NCI-H748 (cell line): ENCODE results near the gene TNFRSF18.

Source experiments
- DNase-seq: peaks from one replicate; lab custom pipeline; 2025; ENCODE audit not compliant: unreplicated experiment; lab: John Stamatoyannopoulos, UW

Gene TNFRSF18

DNA sequence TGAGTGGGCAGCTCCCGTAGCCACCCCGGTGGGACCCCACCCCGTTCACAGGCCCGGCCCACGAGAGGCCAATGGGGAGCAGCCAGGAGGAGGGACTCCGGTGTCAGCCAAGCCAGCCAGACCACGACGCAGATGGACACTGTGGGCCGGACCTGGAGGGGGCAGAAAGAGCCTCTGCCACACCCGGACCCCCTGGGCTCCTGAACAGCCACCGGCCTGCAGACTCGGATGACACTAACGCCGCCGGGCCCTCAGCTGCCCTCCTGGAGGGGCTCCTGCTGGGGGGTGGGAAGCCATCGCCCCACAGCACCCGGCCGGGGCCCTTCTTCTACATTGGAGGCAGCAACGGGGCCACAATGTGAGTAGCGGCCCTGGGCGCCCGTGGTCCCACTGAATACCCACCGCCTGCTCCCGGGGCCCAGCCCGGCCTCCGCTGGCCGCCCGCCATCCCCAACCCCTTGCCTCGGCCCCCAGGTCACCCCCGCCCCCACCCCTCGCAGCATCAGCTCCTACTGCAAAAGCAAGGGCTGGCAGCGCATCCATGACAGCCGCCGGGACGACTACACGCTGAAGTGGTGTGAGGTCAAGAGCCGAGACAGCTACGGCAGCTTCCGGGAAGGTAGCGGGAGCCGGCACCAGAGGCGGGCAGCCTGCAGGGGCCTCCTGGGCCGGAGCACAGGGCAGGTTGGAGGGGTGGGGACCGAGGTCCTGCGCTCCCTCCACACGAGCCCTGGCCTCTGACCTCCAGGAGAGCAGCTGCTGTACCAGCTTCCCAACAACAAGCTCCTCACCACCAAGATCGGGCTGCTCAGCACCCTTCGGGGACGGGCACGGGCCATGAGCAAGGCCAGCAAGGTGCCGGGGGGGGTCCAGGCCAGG, 26.2 kb downstream of the TNFRSF18 start:
- no peak for DNase-seq

GRCh38 chr1:1179346-1179982, 26.9 kb downstream of the TNFRSF18 start:
- no peak for DNase-seq

GRCh38 chr1:1178794-1179331, 27.5 kb downstream of the TNFRSF18 start:
- DNase-seq: no peak

GRCh38 chr1:1177452-1178206, 28.8 kb downstream of the TNFRSF18 start:
- DNase-seq: no peak

DNA sequence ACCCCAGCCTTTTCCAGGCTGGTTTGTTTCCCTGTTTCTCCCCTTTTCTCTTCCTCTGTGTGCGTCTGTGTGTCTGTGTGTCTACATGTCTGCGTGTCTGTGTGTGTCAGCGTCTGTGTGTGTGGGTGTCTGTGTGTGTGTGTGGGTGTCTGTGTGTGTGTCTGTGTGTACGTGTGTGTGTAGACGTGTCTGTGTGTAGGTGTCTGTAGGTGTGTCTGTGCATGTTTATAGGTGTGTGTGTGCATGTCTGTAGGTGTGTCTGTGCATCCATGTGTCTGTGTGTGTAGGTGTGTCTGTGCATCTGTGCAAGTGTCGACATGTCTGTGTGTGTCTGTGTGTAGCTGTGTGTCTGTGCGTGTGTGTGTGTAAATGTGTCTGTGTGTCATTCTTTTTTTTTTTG, 29.5 kb downstream of the TNFRSF18 start:
- no peak for DNase-seq

DNA sequence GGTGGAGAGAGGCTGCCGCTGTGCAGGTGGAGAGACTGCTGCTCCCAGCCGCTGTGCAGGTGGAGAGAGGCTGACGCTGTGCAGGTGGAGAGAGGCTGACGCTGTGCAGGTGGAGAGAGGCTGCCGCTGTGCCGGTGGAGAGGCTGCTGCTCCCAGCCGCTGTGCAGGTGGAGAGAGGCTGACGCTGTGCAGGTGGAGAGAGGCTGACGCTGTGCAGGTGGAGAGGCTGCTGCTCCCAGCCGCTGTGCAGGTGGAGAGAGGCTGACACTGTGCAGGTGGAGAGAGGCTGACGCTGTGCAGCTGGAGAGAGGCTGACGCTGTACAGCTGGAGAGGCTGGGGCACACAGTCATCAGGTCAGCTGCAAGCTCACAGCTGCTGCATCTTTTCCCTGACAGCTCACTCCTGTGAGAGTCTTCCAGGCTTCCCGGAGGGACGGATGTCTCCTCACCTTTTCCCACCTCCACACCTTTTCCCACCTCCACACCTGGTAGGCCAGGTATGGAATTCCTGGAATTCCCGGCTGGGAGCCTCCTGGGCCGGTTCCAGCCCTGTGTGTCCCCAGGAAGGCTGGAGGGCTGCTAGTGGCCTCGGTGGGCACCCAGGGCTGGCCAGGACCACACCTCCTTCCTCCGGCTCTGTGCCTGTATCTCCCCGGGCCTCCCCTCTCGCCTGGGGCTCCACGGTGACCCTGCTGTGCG, 30.2 kb downstream of the TNFRSF18 start:
- DNase-seq: peak; percentile 82

- peak; percentile 93 for DNase-seq
Measured at GRCh38 chr1:1175221-1176062, 30.9 kb downstream of the TNFRSF18 start.

GRCh38 chr1:1173793-1174415, 32.5 kb downstream of the TNFRSF18 start, which contains the start of gene TTLL10:
TSS of gene TTLL10 (plus strand) at chr1:1173880. CDS start at chr1:1179216, 5,336 bp downstream.
- DNase-seq: peak; percentile 48

DNA sequence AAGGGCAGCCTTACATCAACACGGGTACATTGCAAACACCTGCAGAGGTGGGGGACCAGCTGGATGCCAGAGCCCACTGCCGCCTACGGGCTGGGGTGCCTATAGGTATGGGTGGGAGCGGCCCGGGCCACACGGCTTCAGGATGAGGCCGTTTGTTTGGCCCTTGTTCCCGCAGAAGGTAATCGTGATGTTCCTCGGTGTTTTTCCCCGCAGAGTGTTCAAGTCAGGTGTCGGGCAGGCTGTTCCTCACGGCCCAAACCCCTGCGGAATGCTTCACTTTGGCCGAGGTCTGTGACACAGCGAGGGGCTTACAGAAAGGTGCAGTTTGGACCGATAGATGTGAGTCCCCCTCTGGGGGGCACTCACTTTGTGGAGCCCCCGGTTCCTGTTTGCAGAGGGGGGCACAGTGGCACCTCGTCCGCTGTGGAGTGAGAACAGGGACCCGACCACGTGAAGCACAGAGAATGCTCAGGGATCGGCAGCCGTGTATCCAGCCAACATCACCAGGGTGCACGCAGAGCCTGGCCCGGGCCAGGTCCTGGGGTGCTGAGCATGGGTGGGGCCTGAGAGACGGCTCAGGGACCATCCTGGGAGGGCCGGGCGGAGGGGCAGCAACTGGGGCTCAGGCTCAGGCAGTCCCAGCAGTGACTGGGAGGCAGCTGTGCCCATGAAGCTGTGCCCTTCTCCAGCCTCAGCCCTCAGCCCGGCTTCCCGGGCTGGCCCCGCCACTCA, 33.2 kb downstream of the TNFRSF18 start:
- DNase-seq: no peak

DNA sequence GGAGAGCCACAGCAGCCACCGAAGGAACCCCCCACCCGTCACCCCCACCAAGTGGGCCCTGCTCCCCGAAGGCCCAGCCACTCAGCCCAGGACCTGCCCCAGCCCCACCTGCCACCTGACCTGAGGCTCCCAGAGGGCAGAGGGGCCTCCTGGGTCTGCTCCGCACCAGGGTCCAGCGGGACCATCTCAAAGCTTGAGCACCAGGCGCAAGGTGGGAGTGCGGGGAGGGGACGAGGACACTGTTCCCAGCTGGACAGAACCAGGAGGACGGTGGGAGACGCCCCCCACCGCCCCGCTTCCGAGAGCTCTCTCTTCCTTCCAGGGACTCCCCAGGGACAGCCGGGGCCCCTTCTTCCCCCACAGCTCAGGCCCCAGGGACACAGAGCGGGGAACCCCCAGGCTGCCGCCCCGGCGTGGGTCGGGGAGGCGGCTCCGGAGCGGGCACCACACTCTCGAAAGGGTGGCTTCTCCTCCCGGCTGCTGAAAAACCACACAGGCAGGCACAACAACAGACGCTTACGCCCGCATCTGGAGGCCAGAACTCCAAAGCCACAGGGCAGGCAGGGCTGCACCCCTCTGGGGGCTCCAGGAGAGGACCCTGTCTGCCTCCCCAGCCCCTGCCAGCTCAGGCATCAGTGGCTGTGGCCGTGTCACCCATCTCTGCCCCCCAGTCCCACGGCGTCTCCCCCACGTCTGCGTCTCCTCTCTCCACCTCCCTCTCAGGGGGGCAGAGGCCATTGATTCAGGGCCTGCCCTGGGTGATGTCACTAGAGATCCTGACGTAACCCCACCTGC, 34.6 kb downstream of the TNFRSF18 start:
- no peak for DNase-seq

- no peak for DNase-seq
Measured at GRCh38 chr1:1171161-1171545, 35.2 kb downstream of the TNFRSF18 start.

DNA sequence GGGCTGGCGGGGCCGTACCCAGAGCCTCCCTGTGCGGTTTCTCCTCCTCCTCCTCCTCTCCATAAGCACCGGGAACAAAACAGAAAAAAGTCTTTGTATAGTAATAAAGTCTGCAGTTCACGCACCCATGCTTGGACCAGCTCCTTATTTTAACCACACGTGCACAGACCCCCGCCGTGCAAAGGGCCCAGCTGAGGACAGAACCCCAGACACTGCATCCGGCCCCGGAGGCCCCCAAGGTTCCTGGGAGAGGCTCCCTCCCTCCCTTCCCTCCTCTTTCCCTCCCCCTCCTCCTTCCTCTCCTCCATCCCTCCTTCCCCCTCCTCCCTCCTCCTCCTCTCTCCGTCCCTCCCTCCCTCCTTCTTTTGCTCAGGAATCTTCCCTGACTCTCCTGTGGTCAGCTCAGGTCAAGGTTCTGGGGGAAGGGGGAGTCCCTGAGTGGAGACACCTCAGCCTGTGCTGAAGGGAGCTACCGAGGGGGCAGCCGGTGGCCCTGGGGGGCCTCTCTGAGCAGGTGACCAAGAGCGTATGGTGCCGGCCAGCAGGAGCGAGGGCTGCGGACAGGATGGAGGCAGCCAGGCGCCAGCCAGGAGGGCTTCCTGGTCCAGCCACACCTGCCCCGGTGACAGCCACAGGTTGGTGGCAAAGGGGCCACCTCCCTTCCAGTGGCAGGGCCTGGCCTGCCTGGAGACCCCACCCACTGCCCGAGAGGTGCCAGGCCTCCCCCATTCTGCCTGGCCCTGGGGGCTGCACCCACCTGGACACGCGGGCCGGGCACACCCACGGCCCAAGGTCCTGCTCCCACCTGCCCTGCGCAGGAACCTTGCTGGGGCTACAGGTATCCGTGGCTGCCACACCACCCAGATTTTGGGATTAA, 35.9 kb downstream of the TNFRSF18 start:
- DNase-seq: no peak

DNA sequence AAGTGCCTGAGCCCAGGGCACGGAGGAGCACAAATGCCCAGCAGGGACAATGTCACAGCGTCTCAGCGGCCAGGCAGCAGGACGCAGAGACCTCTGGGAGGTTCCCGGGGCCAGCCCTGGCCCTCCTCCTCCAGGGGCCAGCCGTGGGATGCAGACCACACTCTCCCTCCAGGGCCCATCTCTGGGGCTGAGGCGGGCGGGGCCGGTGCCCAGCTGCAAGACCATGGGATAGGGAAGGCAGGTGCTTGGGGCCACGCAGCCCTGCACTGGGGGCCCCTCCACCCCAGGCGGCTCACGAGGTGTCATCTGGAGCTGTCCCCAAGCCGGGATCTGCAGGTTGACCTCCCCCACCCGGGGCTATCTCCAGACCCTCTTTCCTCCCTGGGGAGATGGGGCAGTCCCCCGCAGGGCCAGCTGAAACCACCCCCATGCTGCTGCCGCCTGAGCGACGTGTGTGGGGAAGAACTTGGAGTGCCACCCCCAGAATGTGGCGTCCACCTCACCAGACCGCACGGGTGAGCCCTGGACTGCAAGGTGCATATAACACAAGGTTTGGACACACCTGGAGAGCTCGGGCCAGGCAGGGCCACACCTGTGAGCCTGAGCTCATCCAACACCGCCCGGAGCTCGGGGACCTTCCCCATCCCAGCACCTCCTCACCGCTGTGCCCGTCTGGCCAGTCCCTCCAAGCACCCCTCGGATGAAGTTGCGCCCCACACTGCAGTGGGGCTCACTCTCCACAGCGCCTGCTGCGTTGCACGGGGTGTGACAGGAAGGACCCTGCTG, 36.8 kb downstream of the TNFRSF18 start:
- DNase-seq: no peak

DNA sequence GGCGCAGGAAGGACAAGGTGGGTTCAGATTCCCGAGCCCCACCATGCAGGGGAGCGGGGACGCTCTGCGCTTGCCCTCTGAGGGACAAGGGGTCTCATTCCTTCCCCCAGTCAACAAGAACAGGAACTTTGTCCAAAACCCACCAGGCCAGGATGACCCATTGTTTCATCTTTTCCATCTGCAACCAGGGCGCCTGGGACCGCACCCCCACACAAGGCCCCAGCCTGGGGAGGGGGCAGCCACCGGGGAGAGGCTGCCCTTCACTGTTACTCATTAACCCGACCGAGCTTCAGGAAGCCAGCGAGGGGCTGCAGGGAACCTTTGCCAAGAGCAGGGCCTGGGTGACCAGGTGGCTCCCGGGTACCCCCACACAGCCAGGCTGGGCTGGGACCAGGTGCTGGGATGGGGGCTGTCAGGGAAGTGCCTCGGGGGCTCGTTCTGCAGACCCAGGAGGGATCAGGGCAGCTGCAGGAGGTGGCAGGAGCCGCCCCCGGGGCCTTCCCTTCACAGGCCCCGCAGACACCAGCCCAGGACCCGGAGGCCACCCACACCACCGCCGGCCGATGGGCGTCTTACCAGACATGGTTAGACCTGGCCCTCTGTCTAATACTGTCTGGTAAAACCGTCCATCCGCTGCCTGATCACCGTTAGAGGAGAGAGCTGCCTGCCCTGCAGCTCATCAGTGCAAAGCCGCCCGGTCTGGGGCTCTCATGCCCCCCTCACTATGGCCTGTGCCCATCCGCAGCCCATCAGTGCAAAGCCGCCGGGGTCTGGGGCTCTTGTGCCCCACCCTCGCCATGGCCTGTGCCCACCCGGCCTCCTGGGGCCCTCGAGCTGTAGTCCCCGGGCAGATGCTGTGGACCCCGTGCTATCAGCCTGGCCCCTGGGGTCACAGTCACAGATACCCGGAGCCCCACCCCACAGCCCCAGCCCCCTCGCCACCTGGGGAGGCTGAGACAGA, 37.7 kb downstream of the TNFRSF18 start:
- DNase-seq: no peak

GRCh38 chr1:1167841-1168450, 38.4 kb downstream of the TNFRSF18 start:
- no peak for DNase-seq
